PFSK-1 (cell line): ENCODE data around the gene MCTP1.

Experiments used
- POLR2AphosphoS5 ChIP-seq: IDR thresholded peaks from 2 replicates; pipeline ENCODE4 v1.6.1; 2012; ENCODE audit warnings: low read depth, mild to moderate bottlenecking, control low read depth, low read length, moderate library complexity
- SIN3A ChIP-seq: IDR thresholded peaks from 2 replicates; pipeline ENCODE4 v1.6.1; 2012; ENCODE audit warnings: mild to moderate bottlenecking, low read length, moderate library complexity, borderline replicate concordance; ENCODE audit not compliant: insufficient read depth
- TAF1 ChIP-seq: IDR thresholded peaks from 2 replicates; pipeline ENCODE4 v1.6.1; 2012; ENCODE audit warnings: low read length, control low read depth, borderline replicate concordance; ENCODE audit not compliant: insufficient read depth
- TF ChIP-seq, protein P1 (sequence below), 2 experiments: IDR thresholded peaks; 2 replicates each; pipeline versions ENCODE4 v1.6.1 to v1.8.0; 2011 to 2012; ENCODE audit warnings: low read depth in 2 of 2, low read length in 2 of 2, control low read depth in 1 of 2, inconsistent platforms in 1 of 2, mild to moderate bottlenecking in 1 of 2, moderate library complexity in 1 of 2; ENCODE audit not compliant: insufficient read depth in 1 of 2

DNA sequence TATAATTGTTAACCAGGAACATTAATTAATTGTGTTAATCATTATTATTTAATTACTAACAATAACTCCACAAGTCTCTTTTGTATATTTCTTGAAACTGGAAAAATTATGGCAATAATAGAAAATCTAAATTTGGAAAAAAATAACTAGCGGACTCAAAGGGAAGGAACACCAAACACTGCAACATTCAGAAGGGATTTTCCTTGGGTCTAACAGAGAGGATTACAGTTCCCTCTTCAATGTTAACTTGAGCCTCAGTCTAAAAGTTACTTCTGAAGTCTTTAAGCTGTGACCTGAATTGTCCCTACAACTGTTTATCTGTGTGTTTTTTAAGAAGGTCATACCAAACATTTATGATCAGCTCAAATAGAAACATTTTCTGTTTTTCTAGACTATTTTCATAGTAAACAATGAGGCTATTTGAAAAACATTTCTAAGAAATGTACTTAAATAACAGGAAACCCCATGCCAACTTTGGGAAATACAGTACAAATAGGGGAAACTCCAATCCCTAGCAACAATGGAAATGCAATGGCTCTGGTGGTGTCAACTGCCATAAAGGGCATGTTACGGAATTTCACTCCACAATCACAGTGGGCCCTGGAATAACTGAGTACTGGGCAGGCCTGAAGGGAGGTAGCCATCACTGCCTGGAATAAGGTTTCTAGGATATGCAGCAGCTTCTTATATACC is 61.2 kb downstream of the MCTP1 start:
- TF ChIP-seq, protein P1, sequence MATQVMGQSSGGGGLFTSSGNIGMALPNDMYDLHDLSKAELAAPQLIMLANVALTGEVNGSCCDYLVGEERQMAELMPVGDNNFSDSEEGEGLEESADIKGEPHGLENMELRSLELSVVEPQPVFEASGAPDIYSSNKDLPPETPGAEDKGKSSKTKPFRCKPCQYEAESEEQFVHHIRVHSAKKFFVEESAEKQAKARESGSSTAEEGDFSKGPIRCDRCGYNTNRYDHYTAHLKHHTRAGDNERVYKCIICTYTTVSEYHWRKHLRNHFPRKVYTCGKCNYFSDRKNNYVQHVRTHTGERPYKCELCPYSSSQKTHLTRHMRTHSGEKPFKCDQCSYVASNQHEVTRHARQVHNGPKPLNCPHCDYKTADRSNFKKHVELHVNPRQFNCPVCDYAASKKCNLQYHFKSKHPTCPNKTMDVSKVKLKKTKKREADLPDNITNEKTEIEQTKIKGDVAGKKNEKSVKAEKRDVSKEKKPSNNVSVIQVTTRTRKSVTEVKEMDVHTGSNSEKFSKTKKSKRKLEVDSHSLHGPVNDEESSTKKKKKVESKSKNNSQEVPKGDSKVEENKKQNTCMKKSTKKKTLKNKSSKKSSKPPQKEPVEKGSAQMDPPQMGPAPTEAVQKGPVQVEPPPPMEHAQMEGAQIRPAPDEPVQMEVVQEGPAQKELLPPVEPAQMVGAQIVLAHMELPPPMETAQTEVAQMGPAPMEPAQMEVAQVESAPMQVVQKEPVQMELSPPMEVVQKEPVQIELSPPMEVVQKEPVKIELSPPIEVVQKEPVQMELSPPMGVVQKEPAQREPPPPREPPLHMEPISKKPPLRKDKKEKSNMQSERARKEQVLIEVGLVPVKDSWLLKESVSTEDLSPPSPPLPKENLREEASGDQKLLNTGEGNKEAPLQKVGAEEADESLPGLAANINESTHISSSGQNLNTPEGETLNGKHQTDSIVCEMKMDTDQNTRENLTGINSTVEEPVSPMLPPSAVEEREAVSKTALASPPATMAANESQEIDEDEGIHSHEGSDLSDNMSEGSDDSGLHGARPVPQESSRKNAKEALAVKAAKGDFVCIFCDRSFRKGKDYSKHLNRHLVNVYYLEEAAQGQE (IDR thresholded peaks at IDR 0.05; ENCODE audit: insufficient read depth in 1 of 2, low read depth in 2 of 2, low read length in 2 of 2), result no peak
- TF ChIP-seq POLR2AphosphoS5 (no peak), TAF1 (no peak), SIN3A (no peak)
